Naive thymus-derived CD4-positive, alpha-beta T cell (primary cell): ENCODE measurements around the gene USP11. TPM values are rescaled to one million over a fixed set of nuclear protein-coding genes. Genes with fewer than 3 reads are reported as not detected.
"Not testable (repeated sequence)": the region's sequence is repeated elsewhere in the genome, so short reads cannot be mapped to it uniquely, and the experiment has no call there.

ENCODE experiments used
- ATAC-seq: fragments of 150-1000 bp; cut with Tn5 transposase; 2 replicates; pipeline ENCODE4 v1.10.0; 2021; ENCODE audit warnings: mild to moderate bottlenecking, moderate library complexity
- CTCF ChIA-PET: fragments of 350-600 bp; sonication (Branson Sonifier 250); formaldehyde crosslinking; loops from one replicate; lab custom pipeline; 2021; ENCODE audit warnings: antibody characterized with exemption; lab: Charles Lee
- POLR2A ChIA-PET: fragments of 350-600 bp; sonication (Branson Sonifier 250); formaldehyde crosslinking; loops from one replicate; lab custom pipeline; 2021; ENCODE audit warnings: antibody characterized with exemption, inconsistent platforms; lab: Charles Lee
- DNase-seq, 9 donors: peaks; one replicate each; pipeline versions ENCODE4 v3.0.0 to v3.0.0-alpha.2; 2020 to 2022; ENCODE audit warnings: mixed read lengths in 1 of 9
- H3K27ac ChIP-seq: one replicate; pipeline ENCODE4 v1.7.0; 2013; ENCODE audit warnings: mild to moderate bottlenecking, low read depth, low read length, moderate library complexity
- H3K27me3 ChIP-seq, 2 donors: one replicate each; pipeline ENCODE4 v1.7.0; 2013; ENCODE audit warnings: low read length in 2 of 2, mild to moderate bottlenecking in 2 of 2, moderate library complexity in 2 of 2; ENCODE audit not compliant: control insufficient read depth in 2 of 2, insufficient read depth in 2 of 2
- H3K36me3 ChIP-seq, 3 experiments: 1 replicate in 2 of 3; 2 replicates in 1 of 3; pipeline ENCODE4 v1.7.0; 2013; ENCODE audit warnings: low read length in 3 of 3, mild to moderate bottlenecking in 3 of 3, moderate library complexity in 1 of 3; ENCODE audit not compliant: insufficient read depth in 3 of 3, control insufficient read depth in 2 of 3
- H3K4me1 ChIP-seq, 2 donors: one replicate each; pipeline ENCODE4 v1.7.0; 2013; ENCODE audit warnings: low read length in 2 of 2, mild to moderate bottlenecking in 2 of 2, moderate library complexity in 1 of 2; ENCODE audit not compliant: control insufficient read depth in 2 of 2, insufficient read depth in 2 of 2
- H3K4me3 ChIP-seq: 2 replicates; pipeline ENCODE4 v1.7.0; 2013; ENCODE audit warnings: mild to moderate bottlenecking, low read length
- H3K9me3 ChIP-seq, 3 experiments: 1 replicate in 2 of 3; 2 replicates in 1 of 3; pipeline ENCODE4 v1.7.0; 2013; ENCODE audit warnings: low read length in 3 of 3; ENCODE audit not compliant: control insufficient read depth in 2 of 3
- H3K27ac Mint-ChIP-seq, 9 donors: one replicate each; pipeline ENCODE4 v1.8.0; 2020 to 2022; ENCODE audit warnings: mixed read lengths in 9 of 9, mild to moderate bottlenecking in 8 of 9, moderate library complexity in 5 of 9, inconsistent platforms in 2 of 9
- H3K27me3 Mint-ChIP-seq, 5 donors: one replicate each; pipeline ENCODE4 v1.8.0; 2021 to 2022; ENCODE audit warnings: mixed read lengths in 5 of 5, mild to moderate bottlenecking in 1 of 5
- H3K36me3 Mint-ChIP-seq, 5 donors: one replicate each; pipeline ENCODE4 v1.8.0; 2020 to 2022; ENCODE audit warnings: mixed read lengths in 5 of 5, mild to moderate bottlenecking in 3 of 5, inconsistent platforms in 1 of 5
- H3K4me1 Mint-ChIP-seq, 7 donors: one replicate each; pipeline ENCODE4 v1.8.0; 2020 to 2022; ENCODE audit warnings: mixed read lengths in 7 of 7, mild to moderate bottlenecking in 3 of 7, inconsistent platforms in 1 of 7
- H3K4me3 Mint-ChIP-seq, 10 donors: one replicate each; pipeline ENCODE4 v1.8.0; 2020 to 2022; ENCODE audit warnings: mild to moderate bottlenecking in 10 of 10, mixed read lengths in 10 of 10, moderate library complexity in 6 of 10, inconsistent platforms in 2 of 10
- H3K9me3 Mint-ChIP-seq, 11 donors: one replicate each; pipeline ENCODE4 v1.8.0; 2020 to 2022; ENCODE audit warnings: mixed read lengths in 11 of 11, mild to moderate bottlenecking in 4 of 11, inconsistent platforms in 1 of 11, moderate library complexity in 1 of 11
- intact Hi-C, 2 donors: fragments of 100-400 bp; cut with micrococcal nuclease; formaldehyde crosslinking; loops; one replicate each; pipeline ENCODE4 v1.15.1; 2023
- polyA plus RNA-seq, 2 donors: library from polyadenylated mRNA; unstranded; fragments of 300-500 nt; fragmentation: Illumina TruSeq; gene quantifications; one replicate each; pipeline ENCODE4 v1.2.3, GENCODE V29; 2021
- total RNA-seq, 6 experiments: library from RNA in 5 of 6; stranded (reverse) in 5 of 6; gene quantifications; 1 replicate in 5 of 6; 2 replicates in 1 of 6; pipeline ENCODE4 v1.2.3 and lab custom pipeline; 2021 to 2026

The USP11 gene
- total and polyA plus RNA-seq, 7 experiments from 2014 or later: 21.3 to 101 (median 77.0) TPM

DNA sequence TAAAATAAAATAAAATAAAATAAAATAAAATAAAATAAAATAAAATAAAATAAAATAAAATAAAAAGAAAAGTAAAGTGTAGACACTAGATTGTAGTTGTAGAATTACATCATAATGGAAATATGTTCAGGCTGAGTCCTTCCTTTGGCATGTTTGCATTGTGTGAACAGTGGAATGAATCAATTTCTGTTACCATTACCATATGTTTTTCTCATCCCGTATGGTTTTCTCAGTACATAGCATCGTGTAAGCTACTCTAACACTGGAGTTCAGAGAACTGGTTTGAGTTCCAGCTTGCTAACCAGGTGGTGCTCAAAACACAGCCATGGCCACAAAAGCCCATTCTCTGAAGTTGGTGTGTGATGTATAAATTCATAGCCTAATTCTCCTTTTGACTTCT, 45.9 kb downstream of the USP11 start:
- no peak for ATAC-seq

GRCh38 chrX:47283015-47283771, 50.4 kb downstream of the USP11 start:
- Histone ChIP-seq H3K36me3 (no peaks in the 10 kb centered on the region), H3K27ac (no peak overlapping the region), H3K4me3 (no peak overlapping the region), H3K4me1 (no peaks in the 10 kb centered on the region), H3K27me3 (no peaks in the 10 kb centered on the region), H3K9me3 (no peaks in the 10 kb centered on the region)
- H3K27me3 Mint-ChIP-seq: no peaks in the 10 kb centered on the region
- no peak overlapping the region for H3K27ac Mint-ChIP-seq
- CTCF ChIA-PET: no interaction called here
- intact Hi-C loops: no loop called here
- POLR2A ChIA-PET: interaction anchor here (0.5 kb wide), 1 partner anchor 695 kb away, joined by 4 read pairs; no protein-coding TSS in a partner anchor
- DNase-seq (no peak), ATAC-seq (no peak)
- no peaks in the 10 kb centered on the region for H3K9me3 Mint-ChIP-seq
- no peaks in the 10 kb centered on the region for H3K36me3 Mint-ChIP-seq
- H3K4me1 Mint-ChIP-seq: peaks cover 0 to 4% (median 2%) of the 10 kb centered on the region in 7 donors
- H3K4me3 Mint-ChIP-seq: peak overlapping the region in 1 of 10 donors; percentile 14

More for the DNA sequence above, 45.9 kb downstream of the USP11 start:
- intact Hi-C loops: loop anchor here in 1 of 2 donors (2.0 kb wide), 1 partner anchor 66 kb away; no protein-coding TSS in a partner anchor
- no peaks in the 10 kb centered on the region for H3K9me3 ChIP-seq
- Mint-ChIP-seq H3K9me3 (no peaks in the 10 kb centered on the region), H3K4me3 (peak overlapping the region in 1 of 10 donors; percentile 59), H3K27me3 (no peaks in the 10 kb centered on the region), H3K27ac (no peak overlapping the region), H3K36me3 (no peaks in the 10 kb centered on the region), H3K4me1 (peaks cover 0 to 4% (median 0%) of the 10 kb centered on the region in 7 donors)
- no peaks in the 10 kb centered on the region for H3K36me3 ChIP-seq
- DNase-seq: no peak
- H3K4me1 ChIP-seq: no peaks in the 10 kb centered on the region
- no peaks in the 10 kb centered on the region for H3K27me3 ChIP-seq
- ChIA-PET POLR2A (no interaction called here), CTCF (no interaction called here)
- H3K27ac ChIP-seq: no peak overlapping the region
- H3K4me3 ChIP-seq: no peak overlapping the region

DNA sequence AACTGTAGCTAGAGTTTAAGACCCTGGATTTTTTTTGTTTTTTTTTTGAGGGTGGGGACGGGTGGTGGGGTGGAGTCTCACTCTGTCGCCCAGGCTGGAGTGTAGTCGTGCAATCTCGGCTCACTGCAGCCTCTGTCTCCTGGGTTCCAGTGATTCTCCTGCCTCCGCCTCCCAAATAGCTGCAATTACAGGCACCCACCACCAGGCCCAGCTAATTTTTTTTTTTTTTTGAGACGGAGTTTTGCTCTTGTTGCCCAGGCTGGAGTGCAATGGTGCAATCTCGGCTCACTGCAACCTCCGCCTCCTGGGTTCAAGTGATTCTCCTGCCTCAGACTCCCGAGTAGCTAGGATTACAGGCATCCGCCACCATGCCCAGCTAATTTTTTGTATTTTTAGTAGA, 51.8 kb downstream of the USP11 start:
- intact Hi-C loops, H3K9me3 Mint-ChIP-seq, H3K27me3 ChIP-seq, H3K4me3 ChIP-seq, ATAC-seq, H3K4me3 Mint-ChIP-seq, H3K27me3 Mint-ChIP-seq, H3K36me3 ChIP-seq, H3K27ac ChIP-seq, H3K27ac Mint-ChIP-seq, CTCF ChIA-PET, H3K36me3 Mint-ChIP-seq, H3K4me1 Mint-ChIP-seq, H3K9me3 ChIP-seq, POLR2A ChIA-PET, H3K4me1 ChIP-seq, DNase-seq: not testable (repeated sequence)

DNA sequence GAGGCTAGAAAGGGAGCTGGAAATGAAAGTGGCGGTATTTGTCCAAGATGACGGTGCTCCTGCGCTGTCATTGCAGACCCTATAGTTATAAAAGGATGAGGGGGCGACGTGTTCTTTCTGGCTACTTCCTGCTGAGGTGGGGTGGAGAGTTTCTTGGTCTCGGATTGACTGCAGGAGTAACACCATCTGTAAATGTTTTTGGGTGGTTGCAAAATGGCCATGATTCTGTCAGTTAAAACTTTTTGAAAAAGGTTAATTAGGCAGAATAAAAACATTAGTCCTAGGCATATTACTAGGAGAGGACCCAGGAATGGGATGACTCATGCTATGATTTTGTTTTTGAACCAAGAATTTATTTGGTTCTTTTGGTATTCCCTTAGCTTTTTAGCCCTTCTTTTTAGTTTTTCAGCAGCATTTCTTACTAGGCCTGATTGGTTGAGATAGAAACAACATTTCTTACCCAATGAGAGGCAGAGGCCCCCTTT, 53.1 kb downstream of the USP11 start:
- Mint-ChIP-seq H3K36me3 (no peaks in the 10 kb centered on the region), H3K4me1 (peaks cover 0 to 4% (median 2%) of the 10 kb centered on the region in 7 donors), H3K27me3 (no peaks in the 10 kb centered on the region), H3K9me3 (no peaks in the 10 kb centered on the region), H3K27ac (no peak overlapping the region), H3K4me3 (no peak overlapping the region)
- H3K27me3 ChIP-seq: no peaks in the 10 kb centered on the region
- no peak for DNase-seq
- H3K36me3 ChIP-seq: no peaks in the 10 kb centered on the region
- ChIA-PET CTCF (no interaction called here), POLR2A (no interaction called here)
- H3K4me3 ChIP-seq: no peak overlapping the region
- no peak overlapping the region for H3K27ac ChIP-seq
- H3K4me1 ChIP-seq: no peaks in the 10 kb centered on the region
- intact Hi-C loops: no loop called here
- no peaks in the 10 kb centered on the region for H3K9me3 ChIP-seq
- ATAC-seq: no peak

- no peak for ATAC-seq
- intact Hi-C loops: no loop called here
- DNase-seq: no peak
- Mint-ChIP-seq H3K4me3 (no peak overlapping the region), H3K36me3 (no peaks in the 10 kb centered on the region), H3K4me1 (peaks cover 0 to 6% (median 0%) of the 10 kb centered on the region in 7 donors), H3K27ac (peak overlapping the region in 1 of 9 donors; percentile 68), H3K27me3 (no peaks in the 10 kb centered on the region), H3K9me3 (peaks cover 0 to 1% (median 0%) of the 10 kb centered on the region in 11 donors)
- CTCF ChIA-PET: no interaction called here
- Histone ChIP-seq H3K4me1 (no peaks in the 10 kb centered on the region), H3K9me3 (no peaks in the 10 kb centered on the region), H3K27ac (no peak overlapping the region), H3K36me3 (no peaks in the 10 kb centered on the region), H3K27me3 (no peaks in the 10 kb centered on the region), H3K4me3 (no peak overlapping the region)
- POLR2A ChIA-PET: no interaction called here
Observed at GRCh38 chrX:47293106-47293505, 60.3 kb downstream of the USP11 start.

DNA sequence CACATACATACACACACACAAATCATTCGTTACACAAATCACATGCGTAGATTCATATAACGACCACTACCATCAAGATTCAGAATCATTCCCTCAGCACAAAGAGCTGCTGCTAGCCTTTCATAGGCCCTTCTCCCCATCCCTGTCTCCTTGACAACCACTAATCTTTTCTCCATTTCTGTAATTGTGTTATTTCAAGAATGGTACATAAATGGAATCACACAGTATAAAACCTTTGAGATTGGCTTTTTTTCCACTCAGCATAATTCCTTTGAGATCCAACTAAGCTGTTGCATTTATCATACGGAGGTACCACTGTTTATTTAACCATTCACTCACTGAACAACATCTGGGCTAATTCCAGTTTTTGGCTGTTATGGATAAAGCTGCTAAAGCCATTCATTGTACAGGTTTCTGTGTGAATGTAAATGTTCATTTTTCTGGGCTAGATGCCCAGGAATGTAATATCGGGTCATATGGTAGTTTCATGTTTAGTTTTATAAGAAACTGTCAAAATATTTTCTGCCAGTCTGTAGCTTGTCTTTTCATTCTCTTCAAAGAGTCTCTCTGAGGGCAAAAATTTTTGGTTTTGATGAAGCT, 64.1 kb downstream of the USP11 start:
- Mint-ChIP-seq H3K36me3 (no peaks in the 10 kb centered on the region), H3K4me1 (peaks cover 0 to 6% (median 0%) of the 10 kb centered on the region in 7 donors), H3K9me3 (peaks cover 0 to 1% (median 0%) of the 10 kb centered on the region in 11 donors), H3K27me3 (no peaks in the 10 kb centered on the region), H3K27ac (no peak overlapping the region), H3K4me3 (no peak overlapping the region)
- Histone ChIP-seq H3K27me3 (no peaks in the 10 kb centered on the region), H3K27ac (no peak overlapping the region), H3K9me3 (no peaks in the 10 kb centered on the region), H3K36me3 (no peaks in the 10 kb centered on the region), H3K4me3 (no peak overlapping the region), H3K4me1 (no peaks in the 10 kb centered on the region)
- intact Hi-C loops: no loop called here
- ChIA-PET POLR2A (no interaction called here), CTCF (no interaction called here)
- no peak for ATAC-seq
- no peak for DNase-seq
